Fibroblast of the aortic adventitia (primary cell): ENCODE results near the gene TRIM47. TPM values are rescaled to one million over a fixed set of nuclear protein-coding genes. Genes with fewer than 3 reads are reported as not detected.

Experiments used
- DNase-seq: peaks from one replicate; pipeline ENCODE4 v3.0.0-alpha.2; 2010; ENCODE audit warnings: low read depth
- H3K4me3 ChIP-seq: 2 replicates; pipeline ENCODE4 v1.5.1; 2011; ENCODE audit warnings: low read depth, mild to moderate bottlenecking, control low read depth, low read length, moderate library complexity
- CTCF ChIP-seq: IDR thresholded peaks from 2 replicates; pipeline ENCODE4 v1.5.1; 2011; ENCODE audit warnings: mild to moderate bottlenecking, low read length, control low read depth, inconsistent platforms; ENCODE audit not compliant: insufficient read depth
- total RNA-seq: library from RNA; depleted of rRNA; stranded (reverse); fragments of >200 nt; gene quantifications from 2 replicates; pipeline ENCODE4 v1.2.3, GENCODE V29; 2012; ENCODE audit warnings: low replicate concordance

TRIM47 gene
- total RNA-seq, 1 donor, result 20.9 TPM

- DNase-seq, result no peak
- no peak for TF ChIP-seq CTCF
- no peak overlapping the region for H3K4me3 ChIP-seq
These were observed 31.4 kb downstream of the TRIM47 start for GRCh38 chr17:75846692-75847613.

GRCh38 chr17:75845933-75846691 lies 32.3 kb downstream of the TRIM47 start:
- TF ChIP-seq CTCF, result no peak
- H3K4me3 ChIP-seq, result no peak overlapping the region
- DNase-seq, result no peak

GRCh38 chr17:75845058-75845711 lies 33.2 kb downstream of the TRIM47 start:
- H3K4me3 ChIP-seq, result no peak overlapping the region
- peak; percentile 52 for DNase-seq
- TF ChIP-seq CTCF, result peak; percentile 83

GRCh38 chr17:75844530-75845057 lies 33.8 kb downstream of the TRIM47 start:
- TF ChIP-seq CTCF, result no peak
- H3K4me3 ChIP-seq, result no peak overlapping the region
- no peak for DNase-seq

GRCh38 chr17:75843577-75844529 lies 34.5 kb downstream of the TRIM47 start, which contains the start of gene UNC13D:
Gene UNC13D (minus strand): TSS chr17:75844404. CDS start chr17:75844337, 67 bp downstream.
- no peak within 1 kb of the TSS for H3K4me3 ChIP-seq
- no peak for DNase-seq
- TF ChIP-seq CTCF, result no peak
